Subcutaneous adipose tissue (tissue), 4 donors: Measurements from ENCODE around the gene USP15. TPM values are rescaled to one million over a fixed set of nuclear protein-coding genes. Genes with fewer than 3 reads are reported as not detected.

ENCODE experiments used
- CTCF ChIP-seq: fragments of 450-650 bp; IDR thresholded peaks from one replicate; pipeline ENCODE4 v1.5.1; 2016; ENCODE audit warnings: low read depth, mild to moderate bottlenecking, control low read depth, antibody characterized with exemption, moderate library complexity
- total RNA-seq, 4 donors: library from RNA; depleted of rRNA; stranded (reverse); fragments of >200 nt; gene quantifications; one replicate each; pipeline ENCODE4 v1.1.0, GENCODE V29; 2016

USP15 gene
- total RNA-seq, 4 donors from 2014 or later: 88.5 to 288 (median 158) TPM

GRCh38 chr12:62347922-62348650 lies 87.9 kb downstream of the USP15 start:
- no peak for TF ChIP-seq CTCF

- no peak for TF ChIP-seq CTCF
Measured at GRCh38 chr12:62350554-62350953, 90.3 kb downstream of the USP15 start.

DNA sequence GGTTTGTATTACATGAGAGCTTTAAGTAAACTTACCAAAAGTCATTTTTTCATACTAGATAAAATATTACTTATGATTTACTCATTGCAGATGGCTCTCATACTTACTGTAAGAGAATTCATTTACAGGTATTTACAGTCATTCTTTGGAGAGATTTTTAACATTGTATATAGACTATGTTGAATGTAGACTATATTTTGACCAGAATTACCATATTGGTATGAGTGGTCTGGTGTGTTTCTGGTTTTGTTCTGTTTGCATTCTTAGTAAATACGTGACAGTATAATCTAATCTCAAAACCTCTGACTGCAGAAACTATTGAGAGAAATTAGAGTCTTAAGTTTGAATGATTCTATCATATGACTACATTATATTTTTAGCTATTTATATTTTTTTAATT lies 91.1 kb downstream of the USP15 start:
- TF ChIP-seq CTCF: no peak

DNA sequence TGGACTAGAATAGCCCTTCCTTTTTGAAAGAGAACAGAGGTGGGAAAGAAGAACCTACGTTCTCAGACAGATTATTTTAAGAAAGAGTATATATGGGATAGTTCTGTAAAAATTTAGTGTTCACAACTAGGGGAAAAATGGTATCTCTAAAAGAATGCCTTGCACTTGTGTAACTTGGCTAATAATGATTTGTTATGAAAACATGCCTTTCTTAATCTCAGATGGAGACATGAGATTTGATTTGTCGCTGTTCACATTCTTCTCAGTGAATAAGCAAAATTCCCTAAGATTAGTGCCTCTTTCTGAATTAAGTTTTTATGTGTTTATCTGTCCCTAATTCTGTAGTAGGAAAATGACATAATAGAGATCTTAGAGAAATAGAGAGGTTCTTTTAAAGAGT lies 100.8 kb downstream of the USP15 start:
- TF ChIP-seq CTCF: no peak

DNA sequence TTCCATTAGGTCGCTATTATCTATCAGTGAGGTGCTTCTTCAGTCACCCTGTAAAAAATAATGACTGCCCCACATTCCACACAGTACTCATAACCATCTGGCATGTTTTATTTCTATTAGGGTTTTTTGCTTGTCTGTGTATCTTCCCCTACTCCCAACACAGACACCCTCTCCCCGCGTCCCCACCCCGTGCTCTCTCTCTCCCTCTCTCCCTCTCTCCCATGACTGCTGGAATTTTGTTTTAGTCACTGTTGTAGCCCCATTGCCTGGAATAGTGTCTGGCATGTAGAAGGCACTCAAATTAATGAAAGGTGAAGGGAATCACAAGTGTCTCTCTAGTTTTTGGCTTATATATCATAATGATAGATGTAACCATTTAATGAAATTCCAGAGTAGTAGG lies 103.3 kb downstream of the USP15 start:
- TF ChIP-seq CTCF: no peak

DNA sequence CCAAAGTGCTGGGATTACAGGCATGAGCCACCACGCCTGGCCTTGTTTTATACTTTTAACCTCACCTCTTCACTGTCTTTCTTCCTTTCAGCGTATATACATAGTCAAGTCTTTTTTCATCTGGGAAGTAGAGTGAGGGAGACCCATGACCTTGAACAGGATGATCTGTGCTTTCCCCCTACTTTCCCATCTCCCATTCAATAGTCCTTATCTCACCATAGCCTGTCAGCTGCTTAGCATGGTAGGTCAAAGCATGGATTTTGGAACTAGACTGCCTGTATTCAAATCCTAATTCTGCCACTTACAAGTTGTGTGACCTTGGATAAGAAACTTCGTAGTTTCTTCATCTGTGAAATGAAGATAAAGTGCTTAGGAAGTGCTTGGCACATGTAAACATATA lies 110.0 kb downstream of the USP15 start:
- TF ChIP-seq CTCF: no peak

DNA sequence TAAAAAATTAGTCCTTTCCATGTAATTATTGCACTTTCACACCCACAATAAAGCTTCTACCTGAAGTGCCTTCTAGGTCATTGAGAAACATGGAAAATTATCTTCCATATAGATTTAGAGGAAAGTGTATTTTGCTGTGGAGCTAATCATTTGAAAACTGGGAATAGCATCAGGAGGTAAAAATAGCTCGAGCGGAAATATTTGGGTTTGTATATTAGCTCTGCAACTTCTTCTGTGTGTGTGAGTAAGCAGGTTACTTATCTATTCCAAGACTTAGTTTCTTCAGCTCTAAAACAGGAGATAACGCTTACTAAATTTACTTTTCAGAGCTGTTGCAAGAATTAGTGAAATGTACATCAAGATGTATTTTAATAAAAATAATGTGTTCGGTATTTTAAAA lies 111.5 kb downstream of the USP15 start:
- TF ChIP-seq CTCF: no peak
